LoVo (cell line): ENCODE measurements around the gene TUBA1C.

Experiments
- DNase-seq: peaks from one replicate; pipeline ENCODE4 v3.0.0-alpha.2; 2016; ENCODE audit warnings: low spot score

TUBA1C gene

GRCh38 chr12:49283541-49284429 lies 18.9 kb downstream of the TUBA1C start:
- DNase-seq: no peak

GRCh38 chr12:49284672-49285071 lies 19.8 kb downstream of the TUBA1C start:
- DNase-seq: no peak

- DNase-seq: no peak
Measured at GRCh38 chr12:49287876-49288275, 23.0 kb downstream of the TUBA1C start.

- peak; percentile 76 for DNase-seq
Measured at GRCh38 chr12:49288412-49288853, 23.6 kb downstream of the TUBA1C start.

GRCh38 chr12:49288922-49289555 lies 24.2 kb downstream of the TUBA1C start:
- no peak for DNase-seq

- no peak for DNase-seq
Measured at GRCh38 chr12:49292729-49293055, 27.8 kb downstream of the TUBA1C start.

GRCh38 chr12:49293056-49293956 lies 28.4 kb downstream of the TUBA1C start:
- no peak for DNase-seq

GRCh38 chr12:49294086-49294803 lies 29.4 kb downstream of the TUBA1C start:
- DNase-seq: no peak

GRCh38 chr12:49294804-49295081 lies 29.9 kb downstream of the TUBA1C start:
- no peak for DNase-seq

GRCh38 chr12:49295082-49295936 lies 30.4 kb downstream of the TUBA1C start, which contains the start of gene PRPH:
TSS of gene PRPH (plus strand) at chr12:49295147. CDS start at chr12:49295201, 54 bp downstream.
- DNase-seq: no peak

- DNase-seq: peak; percentile 72
Measured at GRCh38 chr12:49296034-49296835, 31.4 kb downstream of the TUBA1C start.

- peak; percentile 76 for DNase-seq
Measured at GRCh38 chr12:49296836-49297694, 32.2 kb downstream of the TUBA1C start.

- no peak for DNase-seq
Measured at GRCh38 chr12:49297695-49298060, 32.8 kb downstream of the TUBA1C start.

GRCh38 chr12:49298160-49298559 lies 33.3 kb downstream of the TUBA1C start:
- DNase-seq: no peak

- DNase-seq: no peak
Measured at GRCh38 chr12:49301760-49302159, 36.9 kb downstream of the TUBA1C start.

GRCh38 chr12:49304161-49304560 lies 39.3 kb downstream of the TUBA1C start:
- DNase-seq: no peak

- DNase-seq: no peak
Measured at GRCh38 chr12:49305762-49306510, 41.1 kb downstream of the TUBA1C start.

- DNase-seq: no peak
Measured at GRCh38 chr12:49309386-49309785, 44.5 kb downstream of the TUBA1C start.
